Measurements from ENCODE around the gene TLCD2.
"Not testable (repeated sequence)": the region's sequence is repeated elsewhere in the genome, so short reads cannot be mapped to it uniquely, and the experiment has no call there.

Gene TLCD2

GRCh38 chr17:1709971-1710806, at the start of gene TLCD2:
TSS of gene TLCD2 (minus strand) at chr17:1710377. CDS start at chr17:1710242, 135 bp downstream.
- DNase-seq = no peak

GRCh38 chr17:1759529-1759928, 49.4 kb upstream of the TLCD2 start:
- no peak for DNase-seq

GRCh38 chr17:1758807-1759206, 48.6 kb upstream of the TLCD2 start:
- no peak for DNase-seq

- no peak for DNase-seq
Measured at GRCh38 chr17:1755827-1756262, 45.7 kb upstream of the TLCD2 start.

- no peak for DNase-seq
Measured at GRCh38 chr17:1755252-1755826, 45.2 kb upstream of the TLCD2 start.

GRCh38 chr17:1754430-1755112, 44.4 kb upstream of the TLCD2 start:
- no peak for DNase-seq

GRCh38 chr17:1753767-1754429, 43.7 kb upstream of the TLCD2 start:
- DNase-seq = no peak

GRCh38 chr17:1752425-1753262, 42.5 kb upstream of the TLCD2 start:
- DNase-seq = no peak

GRCh38 chr17:1750628-1751027, 40.5 kb upstream of the TLCD2 start:
- no peak for DNase-seq

GRCh38 chr17:1746975-1747543, 36.9 kb upstream of the TLCD2 start:
- DNase-seq = no peak

GRCh38 chr17:1745513-1746020, 35.4 kb upstream of the TLCD2 start:
- no peak for DNase-seq

- DNase-seq = no peak
Measured at GRCh38 chr17:1744551-1745512, 34.7 kb upstream of the TLCD2 start.

- DNase-seq = no peak
Measured at GRCh38 chr17:1743088-1743439, 32.9 kb upstream of the TLCD2 start.

GRCh38 chr17:1742371-1743087, 32.4 kb upstream of the TLCD2 start, which contains the start of gene SERPINF2:
TSS of gene SERPINF2 (plus strand) at chr17:1742871. CDS start at chr17:1744996, 2,125 bp downstream.
- no peak for DNase-seq

GRCh38 chr17:1741899-1742298, 31.7 kb upstream of the TLCD2 start:
- not testable (repeated sequence) for DNase-seq

GRCh38 chr17:1737531-1738291, 27.5 kb upstream of the TLCD2 start:
- DNase-seq = no peak

- no peak for DNase-seq
Measured at GRCh38 chr17:1736348-1737281, 26.4 kb upstream of the TLCD2 start.

GRCh38 chr17:1735834-1736347, 25.7 kb upstream of the TLCD2 start:
- DNase-seq = no peak
